IgD-negative memory B cell (primary cell): ENCODE measurements around the gene UPK3B. TPM values are rescaled to one million over a fixed set of nuclear protein-coding genes. Genes with fewer than 3 reads are reported as not detected.
A peak's percentile ranks its signal among the peaks of the same experiment; 100 is the strongest.
"Not testable (repeated sequence)": the region's sequence is repeated elsewhere in the genome, so short reads cannot be mapped to it uniquely, and the experiment has no call there.

ENCODE experiments used
- H3K27ac Mint-ChIP-seq, 3 donors: one replicate each; pipeline ENCODE4 v1.8.0; 2020 to 2022; ENCODE audit warnings: mild to moderate bottlenecking in 3 of 3, mixed read lengths in 3 of 3, moderate library complexity in 1 of 3
- H3K27me3 Mint-ChIP-seq: one replicate; pipeline ENCODE4 v1.8.0; 2021; ENCODE audit warnings: mixed read lengths
- H3K36me3 Mint-ChIP-seq: one replicate; pipeline ENCODE4 v1.8.0; 2020; ENCODE audit warnings: mild to moderate bottlenecking, mixed read lengths
- H3K4me1 Mint-ChIP-seq, 3 donors: one replicate each; pipeline ENCODE4 v1.8.0; 2020 to 2022; ENCODE audit warnings: mixed read lengths in 3 of 3, mild to moderate bottlenecking in 1 of 3
- H3K4me3 Mint-ChIP-seq, 4 donors: one replicate each; pipeline ENCODE4 v1.8.0; 2020 to 2022; ENCODE audit warnings: mild to moderate bottlenecking in 4 of 4, mixed read lengths in 4 of 4, moderate library complexity in 3 of 4
- H3K9me3 Mint-ChIP-seq, 3 donors: one replicate each; pipeline ENCODE4 v1.8.0; 2020 to 2021; ENCODE audit warnings: mixed read lengths in 3 of 3, mild to moderate bottlenecking in 1 of 3
- polyA plus RNA-seq: library from polyadenylated mRNA; unstranded; fragments of 300-500 nt; fragmentation: Illumina TruSeq; gene quantifications from one replicate; pipeline ENCODE4 v1.2.3, GENCODE V29; 2021

The UPK3B gene
- polyA plus RNA-seq, 1 donor from 2014 or later = not detected

GRCh38 chr7:76531643-76532042, 21.3 kb downstream of the UPK3B start:
- not testable (repeated sequence) for H3K4me3 Mint-ChIP-seq, H3K4me1 Mint-ChIP-seq, H3K9me3 Mint-ChIP-seq, H3K27ac Mint-ChIP-seq, H3K27me3 Mint-ChIP-seq, H3K36me3 Mint-ChIP-seq

GRCh38 chr7:76543197-76543596, 32.8 kb downstream of the UPK3B start, which contains the start of gene SPDYE16:
Gene SPDYE16, minus strand, starts transcription at chr7:76543297. Its CDS starts 1,838 bp downstream, at chr7:76541459.
- not testable (repeated sequence) for H3K4me1 Mint-ChIP-seq, H3K4me3 Mint-ChIP-seq, H3K27me3 Mint-ChIP-seq, H3K27ac Mint-ChIP-seq, H3K9me3 Mint-ChIP-seq, H3K36me3 Mint-ChIP-seq

DNA sequence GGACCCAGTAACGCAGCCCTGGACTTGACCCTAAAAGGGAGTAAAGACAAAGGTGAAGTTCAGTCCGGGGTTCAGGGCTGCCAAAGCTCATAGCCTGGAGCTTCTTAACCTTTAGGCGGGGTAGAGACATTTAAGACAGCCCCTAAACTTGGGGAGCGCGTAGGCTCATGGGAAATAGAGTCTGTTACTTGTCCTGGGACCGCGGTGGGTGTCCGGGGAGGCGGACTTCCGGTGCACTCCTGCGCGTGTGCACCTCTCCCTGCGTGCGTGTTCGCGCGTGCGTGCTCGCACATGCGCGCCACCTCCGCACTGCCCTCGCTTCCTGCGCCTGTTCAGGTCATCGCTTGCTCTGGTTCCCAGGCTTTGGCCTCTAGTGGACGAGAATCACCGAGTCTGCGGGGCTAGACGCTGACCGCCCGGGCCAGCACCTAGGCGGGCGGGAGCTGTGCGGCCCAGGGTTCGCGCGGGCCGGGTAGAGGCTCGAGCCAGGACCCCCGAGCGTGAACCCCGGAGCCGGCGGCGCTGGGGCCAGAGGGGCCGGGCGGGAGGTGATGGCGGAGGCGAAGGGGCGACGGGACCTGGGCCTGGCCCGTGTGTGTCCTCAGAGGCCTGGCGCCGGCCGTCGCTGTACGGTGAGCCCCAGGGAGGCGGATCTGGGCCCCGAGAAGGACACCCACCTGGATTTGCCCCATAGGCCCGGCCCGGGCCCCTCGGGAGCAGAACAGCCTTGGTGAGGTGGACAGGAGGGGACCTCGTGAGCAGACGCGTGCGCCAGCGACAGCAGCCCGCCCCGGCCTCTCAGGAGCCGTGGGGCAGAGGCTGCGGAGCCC, 38.9 kb downstream of the UPK3B start:
- H3K36me3 Mint-ChIP-seq, H3K27me3 Mint-ChIP-seq, H3K9me3 Mint-ChIP-seq: not testable (repeated sequence)
- H3K4me1 Mint-ChIP-seq = peaks cover 5 to 14% (median 10%) of the 10 kb centered on the region in 3 donors
- peak overlapping the region; percentile 91 to 96 (median 94) for H3K4me3 Mint-ChIP-seq
- peak overlapping the region; percentile 46 to 92 (median 91) for H3K27ac Mint-ChIP-seq

- H3K9me3 Mint-ChIP-seq, H3K36me3 Mint-ChIP-seq, H3K27me3 Mint-ChIP-seq: not testable (repeated sequence)
- Mint-ChIP-seq H3K4me3 (peak overlapping the region; percentile 91 to 96 (median 94)), H3K4me1 (peaks cover 5 to 14% (median 11%) of the 10 kb centered on the region in 3 donors), H3K27ac (peak overlapping the region in 2 of 3 donors; percentile 62 to 92)
Observed at GRCh38 chr7:76549855-76550248, 39.5 kb downstream of the UPK3B start.

DNA sequence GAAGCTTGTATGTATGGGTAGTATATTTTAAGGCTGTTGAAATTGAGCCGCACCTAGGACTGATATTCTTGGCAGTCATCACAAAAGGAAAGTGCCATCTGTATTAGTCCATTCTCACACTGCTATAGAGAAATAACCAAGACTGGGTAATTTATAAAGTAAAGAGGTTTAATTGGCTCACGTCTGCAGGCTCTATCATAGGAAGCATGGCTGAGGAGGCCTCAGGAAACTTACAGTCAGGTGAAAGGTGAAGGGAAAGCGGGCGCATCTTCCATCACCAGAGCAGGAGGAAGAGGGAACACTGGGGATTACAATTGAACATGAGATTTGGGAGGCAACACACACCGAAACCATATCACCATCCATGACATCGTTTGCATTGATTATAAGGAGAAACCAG, 41.6 kb downstream of the UPK3B start:
- not testable (repeated sequence) for H3K27ac Mint-ChIP-seq, H3K36me3 Mint-ChIP-seq, H3K27me3 Mint-ChIP-seq, H3K9me3 Mint-ChIP-seq
- peaks cover 5 to 15% (median 14%) of the 10 kb centered on the region in 3 donors for H3K4me1 Mint-ChIP-seq
- H3K4me3 Mint-ChIP-seq = peak overlapping the region in 2 of 4 donors; percentile 12 to 74

GRCh38 chr7:76559685-76560084, 49.3 kb downstream of the UPK3B start:
- not testable (repeated sequence) for H3K9me3 Mint-ChIP-seq, H3K36me3 Mint-ChIP-seq, H3K27me3 Mint-ChIP-seq, H3K4me3 Mint-ChIP-seq
- peaks cover 0 to 18% (median 10%) of the 10 kb centered on the region in 3 donors for H3K4me1 Mint-ChIP-seq
- peak overlapping the region in 1 of 3 donors; percentile 88 for H3K27ac Mint-ChIP-seq

DNA sequence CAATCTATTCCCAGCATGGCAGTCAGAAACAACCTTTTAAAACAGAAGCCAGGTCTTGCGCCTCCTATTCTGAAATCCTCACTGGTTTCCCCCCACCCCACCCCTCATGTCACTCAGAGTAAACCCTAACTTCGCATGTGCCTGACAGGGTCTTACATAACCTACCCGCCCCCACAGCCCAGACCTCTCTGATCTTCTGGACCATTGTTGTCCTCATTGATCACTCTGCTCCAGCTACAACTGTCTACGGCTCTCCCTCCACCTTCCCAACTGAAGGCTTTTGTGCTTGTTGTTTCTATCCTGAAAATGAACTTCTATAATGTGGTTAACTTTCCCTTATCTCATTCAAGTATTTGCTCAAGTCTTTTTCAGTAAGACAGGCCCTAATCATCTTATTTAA, 49.8 kb downstream of the UPK3B start:
- peaks cover 0 to 15% (median 10%) of the 10 kb centered on the region in 3 donors for H3K4me1 Mint-ChIP-seq
- H3K27me3 Mint-ChIP-seq, H3K4me3 Mint-ChIP-seq, H3K27ac Mint-ChIP-seq, H3K36me3 Mint-ChIP-seq, H3K9me3 Mint-ChIP-seq: not testable (repeated sequence)

- peaks cover 5 to 16% (median 10%) of the 10 kb centered on the region in 3 donors for H3K4me1 Mint-ChIP-seq
- not testable (repeated sequence) for H3K27ac Mint-ChIP-seq, H3K36me3 Mint-ChIP-seq, H3K9me3 Mint-ChIP-seq, H3K27me3 Mint-ChIP-seq, H3K4me3 Mint-ChIP-seq
Observed at GRCh38 chr7:76561342-76561741, 51.0 kb downstream of the UPK3B start.

DNA sequence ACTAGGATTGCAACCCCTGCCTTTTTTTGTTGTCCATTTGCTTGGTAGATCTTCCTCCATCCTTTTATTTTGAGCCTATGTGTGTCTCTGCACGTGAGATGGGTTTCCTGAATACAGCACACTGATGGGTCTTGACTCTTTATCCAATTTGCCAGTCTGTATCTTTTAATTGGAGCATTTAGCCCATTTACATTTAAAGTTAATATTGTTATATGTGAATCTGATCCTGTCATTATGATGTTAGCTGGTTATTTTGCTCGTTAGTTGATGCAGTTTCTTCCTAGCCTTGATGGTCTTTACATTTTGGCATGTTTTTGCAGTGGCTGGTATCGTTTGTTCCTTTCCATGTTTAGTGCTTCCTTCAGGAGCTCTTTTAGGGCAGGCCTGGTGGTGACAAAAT, 54.6 kb downstream of the UPK3B start:
- H3K36me3 Mint-ChIP-seq, H3K4me3 Mint-ChIP-seq, H3K27ac Mint-ChIP-seq, H3K27me3 Mint-ChIP-seq, H3K9me3 Mint-ChIP-seq: not testable (repeated sequence)
- peaks cover 5 to 11% (median 7%) of the 10 kb centered on the region in 3 donors for H3K4me1 Mint-ChIP-seq

Other genes with a start within 250 kb of the UPK3B start
- gene HSPB1, start 207.9 kb upstream of the UPK3B start, polyA plus RNA-seq = 76.4 TPM
- 3.5 TPM for gene YWHAG, start 151.6 kb upstream of the UPK3B start, polyA plus RNA-seq
- not detected for gene SSC4D, start 100.9 kb upstream of the UPK3B start, polyA plus RNA-seq
- 4.1 TPM for gene ZP3, start 85.6 kb upstream of the UPK3B start, polyA plus RNA-seq
- gene DTX2, start 48.8 kb upstream of the UPK3B start, polyA plus RNA-seq = 19.9 TPM
- gene SPDYE16, start 32.7 kb downstream of the UPK3B start, polyA plus RNA-seq = 0.11 TPM
- gene POMZP3, start 116.7 kb downstream of the UPK3B start, polyA plus RNA-seq = 11.1 TPM